Measurements from ENCODE around the gene CPXM2. TPM values are rescaled to one million over a fixed set of nuclear protein-coding genes. Genes with fewer than 3 reads are reported as not detected.

Gene CPXM2
- polyA plus RNA-seq, 2 of the 4 experiments (the other 2 are of a cell fraction), result not detected

DNA sequence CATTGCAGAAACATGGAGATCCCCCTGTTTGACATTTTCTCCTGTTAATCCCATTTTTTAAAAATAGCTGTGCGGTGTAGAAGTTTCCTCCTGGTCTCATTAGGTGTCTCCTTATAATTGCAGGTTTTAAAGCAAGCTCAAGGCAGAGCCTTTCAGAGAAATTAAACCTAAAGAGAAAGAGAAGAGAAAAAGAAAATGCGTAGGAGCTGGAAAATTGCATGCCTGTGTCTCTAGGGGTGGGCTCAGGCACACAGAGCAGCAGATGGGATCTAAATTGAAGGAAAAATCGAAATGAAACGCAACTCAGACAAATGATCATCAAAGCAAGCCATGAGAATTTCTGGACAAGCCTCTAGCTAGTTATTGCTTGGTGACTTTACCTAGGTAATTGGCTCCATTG lies 185.4 kb downstream of the CPXM2 start:
- H3K4me3 ChIP-seq, result no peak overlapping the region
- TF ChIP-seq SMC3 (IDR thresholded peaks at IDR 0.05) (no peak), CEBPB (IDR thresholded peaks at IDR 0.05) (no peak), POLR2A (IDR thresholded peaks at IDR 0.05; ENCODE audit: low read length) (no peak), MYC (IDR thresholded peaks at IDR 0.05; ENCODE audit: borderline replicate concordance, low read length) (no peak), HOXA7 (CRISPR knock-in tag; IDR thresholded peaks at IDR 0.05) (no peak), ESRRA (IDR thresholded peaks at IDR 0.05; ENCODE audit: borderline replicate concordance, low read length) (no peak), CHD4 (IDR thresholded peaks at IDR 0.05; ENCODE audit: borderline replicate concordance) (no peak), RCOR1 (IDR thresholded peaks at IDR 0.05; ENCODE audit: low read depth, low read length) (no peak)
- TF ChIP-seq, protein P1, sequence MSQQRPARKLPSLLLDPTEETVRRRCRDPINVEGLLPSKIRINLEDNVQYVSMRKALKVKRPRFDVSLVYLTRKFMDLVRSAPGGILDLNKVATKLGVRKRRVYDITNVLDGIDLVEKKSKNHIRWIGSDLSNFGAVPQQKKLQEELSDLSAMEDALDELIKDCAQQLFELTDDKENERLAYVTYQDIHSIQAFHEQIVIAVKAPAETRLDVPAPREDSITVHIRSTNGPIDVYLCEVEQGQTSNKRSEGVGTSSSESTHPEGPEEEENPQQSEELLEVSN (IDR thresholded peaks at IDR 0.05; ENCODE audit: borderline replicate concordance, low read depth), result no peak
- whole genome bisulfite sequencing (ENCODE audit: missing lambda C conversion rate), result 14% methylated on average over 4 of the region's 4 CpGs
- H3K9me3 ChIP-seq, result no peaks in the 10 kb centered on the region
- FAIRE-seq (no peak), DNase-seq (ENCODE audit: low read depth in 1 of 2, low spot score in 1 of 2) (no peak), ATAC-seq (no peak)
- POLR2A ChIA-PET, result no interaction called here
- CTCF ChIA-PET, result no interaction called here
- H3K4me2 ChIP-seq, result no peak overlapping the region
- no peaks in the 10 kb centered on the region for H3K4me1 ChIP-seq
- H3K27ac ChIP-seq, result no peak overlapping the region

DNA sequence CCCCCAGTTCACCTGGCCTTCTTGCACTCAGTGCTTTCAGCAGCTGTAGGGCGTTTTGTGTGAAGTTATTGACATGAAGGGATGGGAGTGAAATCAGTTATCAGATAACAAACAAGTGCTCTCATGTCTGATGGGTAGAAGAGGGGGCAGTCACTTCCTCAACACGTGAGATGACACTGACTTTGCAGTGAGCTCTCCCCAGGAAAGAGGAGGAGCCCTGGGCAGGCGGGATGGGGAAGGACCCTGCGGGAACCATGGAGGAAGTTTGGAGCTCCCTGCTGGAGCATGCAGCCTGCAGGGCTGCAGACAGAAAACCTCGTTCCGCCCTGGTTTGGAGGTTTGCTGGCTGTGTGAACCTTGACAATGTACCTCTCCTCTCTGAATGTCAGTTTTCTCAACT lies 186.8 kb downstream of the CPXM2 start:
- Histone ChIP-seq H3K9me3 (no peaks in the 10 kb centered on the region), H3K27ac (no peak overlapping the region), H3K4me2 (no peak overlapping the region), H3K4me1 (no peaks in the 10 kb centered on the region), H3K4me3 (no peak overlapping the region)
- TF ChIP-seq CHD2 (IDR thresholded peaks at IDR 0.05; ENCODE audit: low read length, partially characterized antibody) (no peak), TP53 (CRISPR knock-in tag; IDR thresholded peaks at IDR 0.05) (no peak), JUN (IDR thresholded peaks at IDR 0.05) (no peak), MYC (IDR thresholded peaks at IDR 0.05; ENCODE audit: borderline replicate concordance, low read length) (no peak), FOSB (CRISPR knock-in tag; IDR thresholded peaks at IDR 0.05) (no peak), FOSL2 (IDR thresholded peaks at IDR 0.05) (no peak), FOSL2 (CRISPR knock-in tag; IDR thresholded peaks at IDR 0.05) (no peak), CBX8 (IDR thresholded peaks at IDR 0.05) (no peak), RCOR1 (IDR thresholded peaks at IDR 0.05; ENCODE audit: low read depth, low read length) (no peak), NR3C1 (IDR thresholded peaks at IDR 0.05) (no peak), POLR2AphosphoS2 (conservative IDR thresholded peaks at IDR 0.05; ENCODE audit: low read length) (no peak), CHD4 (IDR thresholded peaks at IDR 0.05; ENCODE audit: borderline replicate concordance) (no peak), RFX5 (IDR thresholded peaks at IDR 0.05) (no peak), NPAS2 (CRISPR knock-in tag; IDR thresholded peaks at IDR 0.05; ENCODE audit: borderline replicate concordance) (no peak), EHMT2 (IDR thresholded peaks at IDR 0.05; ENCODE audit: low read depth) (no peak)
- TF ChIP-seq, protein P2, sequence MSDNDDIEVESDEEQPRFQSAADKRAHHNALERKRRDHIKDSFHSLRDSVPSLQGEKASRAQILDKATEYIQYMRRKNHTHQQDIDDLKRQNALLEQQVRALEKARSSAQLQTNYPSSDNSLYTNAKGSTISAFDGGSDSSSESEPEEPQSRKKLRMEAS (IDR thresholded peaks at IDR 0.05), result no peak
- TF ChIP-seq, protein P3, sequence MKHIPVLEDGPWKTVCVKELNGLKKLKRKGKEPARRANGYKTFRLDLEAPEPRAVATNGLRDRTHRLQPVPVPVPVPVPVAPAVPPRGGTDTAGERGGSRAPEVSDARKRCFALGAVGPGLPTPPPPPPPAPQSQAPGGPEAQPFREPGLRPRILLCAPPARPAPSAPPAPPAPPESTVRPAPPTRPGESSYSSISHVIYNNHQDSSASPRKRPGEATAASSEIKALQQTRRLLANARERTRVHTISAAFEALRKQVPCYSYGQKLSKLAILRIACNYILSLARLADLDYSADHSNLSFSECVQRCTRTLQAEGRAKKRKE (CRISPR knock-in tag; IDR thresholded peaks at IDR 0.05; ENCODE audit: low read depth), result no peak
- TF ChIP-seq, protein P4, sequence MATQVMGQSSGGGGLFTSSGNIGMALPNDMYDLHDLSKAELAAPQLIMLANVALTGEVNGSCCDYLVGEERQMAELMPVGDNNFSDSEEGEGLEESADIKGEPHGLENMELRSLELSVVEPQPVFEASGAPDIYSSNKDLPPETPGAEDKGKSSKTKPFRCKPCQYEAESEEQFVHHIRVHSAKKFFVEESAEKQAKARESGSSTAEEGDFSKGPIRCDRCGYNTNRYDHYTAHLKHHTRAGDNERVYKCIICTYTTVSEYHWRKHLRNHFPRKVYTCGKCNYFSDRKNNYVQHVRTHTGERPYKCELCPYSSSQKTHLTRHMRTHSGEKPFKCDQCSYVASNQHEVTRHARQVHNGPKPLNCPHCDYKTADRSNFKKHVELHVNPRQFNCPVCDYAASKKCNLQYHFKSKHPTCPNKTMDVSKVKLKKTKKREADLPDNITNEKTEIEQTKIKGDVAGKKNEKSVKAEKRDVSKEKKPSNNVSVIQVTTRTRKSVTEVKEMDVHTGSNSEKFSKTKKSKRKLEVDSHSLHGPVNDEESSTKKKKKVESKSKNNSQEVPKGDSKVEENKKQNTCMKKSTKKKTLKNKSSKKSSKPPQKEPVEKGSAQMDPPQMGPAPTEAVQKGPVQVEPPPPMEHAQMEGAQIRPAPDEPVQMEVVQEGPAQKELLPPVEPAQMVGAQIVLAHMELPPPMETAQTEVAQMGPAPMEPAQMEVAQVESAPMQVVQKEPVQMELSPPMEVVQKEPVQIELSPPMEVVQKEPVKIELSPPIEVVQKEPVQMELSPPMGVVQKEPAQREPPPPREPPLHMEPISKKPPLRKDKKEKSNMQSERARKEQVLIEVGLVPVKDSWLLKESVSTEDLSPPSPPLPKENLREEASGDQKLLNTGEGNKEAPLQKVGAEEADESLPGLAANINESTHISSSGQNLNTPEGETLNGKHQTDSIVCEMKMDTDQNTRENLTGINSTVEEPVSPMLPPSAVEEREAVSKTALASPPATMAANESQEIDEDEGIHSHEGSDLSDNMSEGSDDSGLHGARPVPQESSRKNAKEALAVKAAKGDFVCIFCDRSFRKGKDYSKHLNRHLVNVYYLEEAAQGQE (IDR thresholded peaks at IDR 0.05), result no peak
- TF ChIP-seq, protein P5, sequence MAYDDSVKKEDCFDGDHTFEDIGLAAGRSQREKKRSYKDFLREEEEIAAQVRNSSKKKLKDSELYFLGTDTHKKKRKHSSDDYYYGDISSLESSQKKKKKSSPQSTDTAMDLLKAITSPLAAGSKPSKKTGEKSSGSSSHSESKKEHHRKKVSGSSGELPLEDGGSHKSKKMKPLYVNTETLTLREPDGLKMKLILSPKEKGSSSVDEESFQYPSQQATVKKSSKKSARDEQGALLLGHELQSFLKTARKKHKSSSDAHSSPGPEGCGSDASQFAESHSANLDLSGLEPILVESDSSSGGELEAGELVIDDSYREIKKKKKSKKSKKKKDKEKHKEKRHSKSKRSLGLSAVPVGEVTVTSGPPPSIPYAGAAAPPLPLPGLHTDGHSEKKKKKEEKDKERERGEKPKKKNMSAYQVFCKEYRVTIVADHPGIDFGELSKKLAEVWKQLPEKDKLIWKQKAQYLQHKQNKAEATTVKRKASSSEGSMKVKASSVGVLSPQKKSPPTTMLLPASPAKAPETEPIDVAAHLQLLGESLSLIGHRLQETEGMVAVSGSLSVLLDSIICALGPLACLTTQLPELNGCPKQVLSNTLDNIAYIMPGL (CRISPR knock-in tag; IDR thresholded peaks at IDR 0.05; ENCODE audit: borderline replicate concordance), result no peak
- TF ChIP-seq, protein P6, sequence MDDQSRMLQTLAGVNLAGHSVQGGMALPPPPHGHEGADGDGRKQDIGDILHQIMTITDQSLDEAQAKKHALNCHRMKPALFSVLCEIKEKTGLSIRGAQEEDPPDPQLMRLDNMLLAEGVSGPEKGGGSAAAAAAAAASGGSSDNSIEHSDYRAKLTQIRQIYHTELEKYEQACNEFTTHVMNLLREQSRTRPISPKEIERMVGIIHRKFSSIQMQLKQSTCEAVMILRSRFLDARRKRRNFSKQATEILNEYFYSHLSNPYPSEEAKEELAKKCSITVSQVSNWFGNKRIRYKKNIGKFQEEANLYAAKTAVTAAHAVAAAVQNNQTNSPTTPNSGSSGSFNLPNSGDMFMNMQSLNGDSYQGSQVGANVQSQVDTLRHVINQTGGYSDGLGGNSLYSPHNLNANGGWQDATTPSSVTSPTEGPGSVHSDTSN (IDR thresholded peaks at IDR 0.05), result no peak
- ChIA-PET CTCF (interaction anchor here (1.5 to 1.6 kb wide), 2 partner anchors 11 to 571 kb away, joined by 3 to 5 read pairs; no protein-coding TSS in a partner anchor), POLR2A (no interaction called here)
- 9% methylated on average over 6 of the region's 6 CpGs for WGBS (ENCODE audit: missing lambda C conversion rate)
- ATAC-seq, result no peak
- no peak for DNase-seq (ENCODE audit: low read depth in 1 of 2, low spot score in 1 of 2)
- no peak for FAIRE-seq
